ENCODE measurements around the gene NT5C3B.

- TF ChIP-seq, protein P1, sequence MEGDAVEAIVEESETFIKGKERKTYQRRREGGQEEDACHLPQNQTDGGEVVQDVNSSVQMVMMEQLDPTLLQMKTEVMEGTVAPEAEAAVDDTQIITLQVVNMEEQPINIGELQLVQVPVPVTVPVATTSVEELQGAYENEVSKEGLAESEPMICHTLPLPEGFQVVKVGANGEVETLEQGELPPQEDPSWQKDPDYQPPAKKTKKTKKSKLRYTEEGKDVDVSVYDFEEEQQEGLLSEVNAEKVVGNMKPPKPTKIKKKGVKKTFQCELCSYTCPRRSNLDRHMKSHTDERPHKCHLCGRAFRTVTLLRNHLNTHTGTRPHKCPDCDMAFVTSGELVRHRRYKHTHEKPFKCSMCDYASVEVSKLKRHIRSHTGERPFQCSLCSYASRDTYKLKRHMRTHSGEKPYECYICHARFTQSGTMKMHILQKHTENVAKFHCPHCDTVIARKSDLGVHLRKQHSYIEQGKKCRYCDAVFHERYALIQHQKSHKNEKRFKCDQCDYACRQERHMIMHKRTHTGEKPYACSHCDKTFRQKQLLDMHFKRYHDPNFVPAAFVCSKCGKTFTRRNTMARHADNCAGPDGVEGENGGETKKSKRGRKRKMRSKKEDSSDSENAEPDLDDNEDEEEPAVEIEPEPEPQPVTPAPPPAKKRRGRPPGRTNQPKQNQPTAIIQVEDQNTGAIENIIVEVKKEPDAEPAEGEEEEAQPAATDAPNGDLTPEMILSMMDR (IDR thresholded peaks at IDR 0.05 in 8 of 11, conservative IDR thresholded peaks at IDR 0.05 in 3 of 11): no peak
- TF ChIP-seq POLR2AphosphoS5 (IDR thresholded peaks at IDR 0.05): no peak
- no peak for TF ChIP-seq POLR2A (IDR thresholded peaks at IDR 0.05)
These were observed 34.6 kb upstream of the NT5C3B start for GRCh38 chr17:41870627-41871026.
